Activated CD4-positive, alpha-beta T cell treated with anti-CD3 and anti-CD28 coated beads, Interleukin-2, Interleukin-6, amounts not matched to agents 100 ng/mL and 50 ng/mL, durations not matched to agents 16 hours and 8 hours (primary cell): ENCODE data around the gene ZBTB16.

Source experiments
- DNase-seq: peaks from one replicate; pipeline ENCODE4 v3.0.0-alpha.2; 2020

ZBTB16 gene

GRCh38 chr11:114193730-114194679 is 134.5 kb downstream of the ZBTB16 start:
- DNase-seq, result no peak

GRCh38 chr11:114194702-114195101 is 135.2 kb downstream of the ZBTB16 start:
- DNase-seq, result no peak

GRCh38 chr11:114195151-114195550 is 135.6 kb downstream of the ZBTB16 start:
- no peak for DNase-seq

- no peak for DNase-seq
Observed at GRCh38 chr11:114195981-114196731, 136.6 kb downstream of the ZBTB16 start.

- no peak for DNase-seq
Observed at GRCh38 chr11:114196997-114197703, 137.6 kb downstream of the ZBTB16 start.

GRCh38 chr11:114197799-114198500 is 138.4 kb downstream of the ZBTB16 start:
- no peak for DNase-seq

- DNase-seq, result no peak
Observed at GRCh38 chr11:114199051-114199450, 139.5 kb downstream of the ZBTB16 start.

- DNase-seq, result no peak
Observed at GRCh38 chr11:114200351-114201133, 141.0 kb downstream of the ZBTB16 start.

GRCh38 chr11:114201219-114201618 is 141.7 kb downstream of the ZBTB16 start:
- DNase-seq, result no peak

- no peak for DNase-seq
Observed at GRCh38 chr11:114202011-114202609, 142.6 kb downstream of the ZBTB16 start.

GRCh38 chr11:114207096-114207495 is 147.6 kb downstream of the ZBTB16 start:
- no peak for DNase-seq

- peak; percentile 59 for DNase-seq
Observed at GRCh38 chr11:114208377-114208776, 148.9 kb downstream of the ZBTB16 start.

- DNase-seq, result no peak
Observed at GRCh38 chr11:114209343-114209742, 149.8 kb downstream of the ZBTB16 start.

- no peak for DNase-seq
Observed at GRCh38 chr11:114209904-114210303, 150.4 kb downstream of the ZBTB16 start.

- no peak for DNase-seq
Observed at GRCh38 chr11:114211444-114212121, 152.1 kb downstream of the ZBTB16 start.

GRCh38 chr11:114213622-114214021 is 154.1 kb downstream of the ZBTB16 start:
- no peak for DNase-seq

- no peak for DNase-seq
Observed at GRCh38 chr11:114215428-114215827, 155.9 kb downstream of the ZBTB16 start.

GRCh38 chr11:114215871-114216795 is 156.6 kb downstream of the ZBTB16 start:
- DNase-seq, result no peak

GRCh38 chr11:114216796-114217180 is 157.3 kb downstream of the ZBTB16 start:
- DNase-seq, result no peak

GRCh38 chr11:114218508-114218907 is 159.0 kb downstream of the ZBTB16 start:
- no peak for DNase-seq
